ENCODE data around the gene SSBP4. TPM values are rescaled to one million over a fixed set of nuclear protein-coding genes. Genes with fewer than 3 reads are reported as not detected.

The SSBP4 gene
- total and polyA plus RNA-seq, 2 of the 8 experiments (the other 6 are each of a cell fraction or from before 2014, with no cell fraction given): 26.4 to 33.7 TPM

- H3K23ac ChIP-seq (ENCODE audit: insufficient read length): no peak overlapping the region
- H2BK20ac ChIP-seq (ENCODE audit: low read length): no peak overlapping the region
- TF ChIP-seq EGR1 (IDR thresholded peaks at IDR 0.05; ENCODE audit: borderline replicate concordance, low read depth, low read length) (no peak), SAP30 (IDR thresholded peaks at IDR 0.05; ENCODE audit: insufficient read depth, insufficient replicate concordance, low read length) (no peak), GABPA (IDR thresholded peaks at IDR 0.05; ENCODE audit: borderline replicate concordance, insufficient read depth, low read length) (no peak), CTCF (IDR thresholded peaks at IDR 0.05; ENCODE audit: control extremely low read depth in 1 of 3, insufficient read depth in 1 of 3, low read depth in 1 of 3, low read length in 3 of 3) (no peak), SP1 (IDR thresholded peaks at IDR 0.05; ENCODE audit: low read depth, low read length) (no peak), KDM5A (IDR thresholded peaks at IDR 0.05; ENCODE audit: low read length) (no peak), FOSL1 (IDR thresholded peaks at IDR 0.05; ENCODE audit: insufficient read depth, low read depth, low read length) (no peak), TEAD4 (IDR thresholded peaks at IDR 0.05; ENCODE audit: low read depth, low read length) (no peak), NANOG (IDR thresholded peaks at IDR 0.05; ENCODE audit: insufficient read depth, low read depth, low read length, poor library complexity, severe bottlenecking) (no peak), SIN3A (conservative IDR thresholded peaks at IDR 0.05 in 1 of 2, IDR thresholded peaks at IDR 0.05 in 1 of 2; ENCODE audit: low read depth in 1 of 2, low read length in 2 of 2) (no peak)
- H4K20me1 ChIP-seq (replicated peaks in 1 of 2; ENCODE audit: control insufficient read depth in 1 of 2, insufficient read depth in 2 of 2, low read length in 2 of 2): peaks cover 0 to 10% of the 10 kb centered on the region in 2 experiments
- H4K8ac ChIP-seq (ENCODE audit: extremely low read depth, insufficient read depth, low read length): no peak overlapping the region
- ChIA-PET CTCF (ENCODE audit: partially characterized antibody) (interaction anchor here (0.8 to 8.4 kb wide), 9 partner anchors 10 to 63 kb away, joined by 3 to 51 read pairs (median 4); no protein-coding TSS in a partner anchor), POLR2A (ENCODE audit: partially characterized antibody) (interaction anchor here (0.9 to 2.2 kb wide), 4 partner anchors 10 to 120 kb away, joined by 3 to 7 read pairs (median 3); no protein-coding TSS in a partner anchor)
- H3K4me3 ChIP-seq (ENCODE audit: extremely low read depth in 1 of 4, insufficient read depth in 2 of 4, low read depth in 3 of 4, low read length in 4 of 4): no peak overlapping the region
- no peak overlapping the region for H4K91ac ChIP-seq (replicated peaks; ENCODE audit: insufficient read length, low read length)
- no peaks in the 10 kb centered on the region; the same call in 1 of the 2 replicates for H3K79me1 ChIP-seq (ENCODE audit: low read depth, low read length)
- 90% methylated on average over 8 of the region's 9 CpGs; no CpG with 5 or more reads in 1 of the 2 experiments for WGBS, 2 experiments (ENCODE audit: extremely low coverage in 1 of 2, insufficient coverage in 1 of 2, insufficient read length in 1 of 2, insufficient replicate concordance in 2 of 2, low coverage in 1 of 2, low lambda C conversion rate in 2 of 2, missing lambda C conversion rate in 1 of 2)
- H3K4me1 ChIP-seq (replicated peaks in 1 of 4; ENCODE audit: control insufficient read depth in 3 of 4, insufficient read depth in 4 of 4, low read length in 3 of 4): no peaks in the 10 kb centered on the region; a peak in 1 of 7 replicates
- no peak overlapping the region for H2BK12ac ChIP-seq (ENCODE audit: low read depth, low read length)
- H3K4ac ChIP-seq (replicated peaks; ENCODE audit: insufficient read length, low read depth, low read length): no peak overlapping the region
- no peaks in the 10 kb centered on the region; the same call in 1 of the 2 replicates for H3K23me2 ChIP-seq (ENCODE audit: low read depth, low read length)
- FAIRE-seq: no peak
- no peak overlapping the region for H2BK5ac ChIP-seq (ENCODE audit: low read depth, low read length)
- DNase-seq (ENCODE audit: low read depth in 1 of 2, low spot score in 2 of 2): no peak
- H2AFZ ChIP-seq (ENCODE audit: low read length): no peak overlapping the region
- no peak overlapping the region for H3K9ac ChIP-seq (replicated peaks in 1 of 4; ENCODE audit: extremely low read depth in 1 of 4, low read depth in 3 of 4, low read length in 3 of 4)
- H2AK5ac ChIP-seq (ENCODE audit: low read depth, low read length): no peak overlapping the region
- no peak overlapping the region for H3K18ac ChIP-seq (ENCODE audit: extremely low read depth, low read length)
- no peaks in the 10 kb centered on the region for H3K79me2 ChIP-seq (ENCODE audit: control insufficient read depth in 1 of 2, insufficient read depth in 2 of 2, low read length in 2 of 2)
- H3K36me3 ChIP-seq (ENCODE audit: control insufficient read depth in 2 of 4, insufficient read depth in 4 of 4, low read length in 3 of 4): peaks cover 0 to 10% (median 7%) of the 10 kb centered on the region in 4 experiments; a peak in 3 of 8 replicates
- H3K14ac ChIP-seq (ENCODE audit: insufficient read length): no peak overlapping the region
- no peak overlapping the region for H3K27ac ChIP-seq (ENCODE audit: low read depth, low read length)
- H2BK120ac ChIP-seq (replicated peaks; ENCODE audit: low read depth, low read length): no peak overlapping the region
- no peaks in the 10 kb centered on the region for H3K27me3 ChIP-seq (replicated peaks in 1 of 4; ENCODE audit: control insufficient read depth in 3 of 4, extremely low read depth in 1 of 4, insufficient read depth in 3 of 4, low read length in 3 of 4)
- H3K4me2 ChIP-seq (ENCODE audit: insufficient read depth in 1 of 2, low read depth in 2 of 2, low read length in 2 of 2): no peak overlapping the region
- no peaks in the 10 kb centered on the region for H3K9me3 ChIP-seq (ENCODE audit: insufficient read depth in 2 of 2, low read depth in 1 of 2, low read length in 1 of 2)
- H2BK15ac ChIP-seq (ENCODE audit: low read length): no peak overlapping the region
- H4K5ac ChIP-seq (ENCODE audit: insufficient read length, low read depth, low read length): no peak overlapping the region
- H3K56ac ChIP-seq (replicated peaks; ENCODE audit: insufficient read length, low read depth, low read length): no peak overlapping the region
Observed at GRCh38 chr19:18456974-18457373, 37.8 kb downstream of the SSBP4 start.

Measured in H1 (cell line).